Measurements from ENCODE around the gene ADH1A.

The ADH1A gene

DNA sequence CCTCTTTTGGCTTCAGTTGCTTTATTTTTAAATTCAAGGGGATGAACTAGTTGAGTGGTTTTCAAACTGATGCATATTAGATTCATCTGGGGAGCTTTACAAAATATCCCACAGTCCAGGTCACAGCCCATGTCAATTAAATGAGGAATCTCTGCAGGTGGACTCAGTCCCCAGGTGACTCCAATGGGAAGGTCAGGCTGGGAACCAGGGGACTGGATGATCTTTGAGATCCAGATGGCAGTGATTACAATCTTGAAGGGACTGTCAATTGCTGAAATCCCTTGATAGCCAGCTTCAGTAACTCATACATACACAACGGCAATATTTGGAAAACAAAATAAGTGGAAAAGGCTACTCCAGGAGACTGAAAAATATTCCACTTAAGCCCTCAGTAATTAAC, 23.4 kb upstream of the ADH1A start:
- Histone ChIP-seq H3K4me2 (ENCODE audit: low read depth, low read length, poor library complexity, severe bottlenecking) (no peak overlapping the region), H3K27ac (ENCODE audit: low read depth, low read length) (no peak overlapping the region), H3K4me3 (ENCODE audit: insufficient read depth, low read length, poor library complexity, severe bottlenecking) (no peak overlapping the region), H2AFZ (ENCODE audit: low read depth, low read length, severe bottlenecking) (no peak overlapping the region), H3K9me2 (replicated peaks; ENCODE audit: insufficient read depth, low read length) (no peaks in the 10 kb centered on the region), H3K36me3 (ENCODE audit: low read length) (no peaks in the 10 kb centered on the region), H3K79me2 (ENCODE audit: insufficient read depth, low read length) (no peaks in the 10 kb centered on the region), H3K27me3 (ENCODE audit: low read length) (no peaks in the 10 kb centered on the region), H3F3A (ENCODE audit: insufficient read depth) (no peaks in the 10 kb centered on the region), H3K9me3 (ENCODE audit: insufficient read depth, low read length) (no peaks in the 10 kb centered on the region), H4K20me1 (ENCODE audit: low read depth, low read length) (no peaks in the 10 kb centered on the region), H3K9ac (ENCODE audit: low read length) (no peak overlapping the region)
- TF ChIP-seq, protein P1, sequence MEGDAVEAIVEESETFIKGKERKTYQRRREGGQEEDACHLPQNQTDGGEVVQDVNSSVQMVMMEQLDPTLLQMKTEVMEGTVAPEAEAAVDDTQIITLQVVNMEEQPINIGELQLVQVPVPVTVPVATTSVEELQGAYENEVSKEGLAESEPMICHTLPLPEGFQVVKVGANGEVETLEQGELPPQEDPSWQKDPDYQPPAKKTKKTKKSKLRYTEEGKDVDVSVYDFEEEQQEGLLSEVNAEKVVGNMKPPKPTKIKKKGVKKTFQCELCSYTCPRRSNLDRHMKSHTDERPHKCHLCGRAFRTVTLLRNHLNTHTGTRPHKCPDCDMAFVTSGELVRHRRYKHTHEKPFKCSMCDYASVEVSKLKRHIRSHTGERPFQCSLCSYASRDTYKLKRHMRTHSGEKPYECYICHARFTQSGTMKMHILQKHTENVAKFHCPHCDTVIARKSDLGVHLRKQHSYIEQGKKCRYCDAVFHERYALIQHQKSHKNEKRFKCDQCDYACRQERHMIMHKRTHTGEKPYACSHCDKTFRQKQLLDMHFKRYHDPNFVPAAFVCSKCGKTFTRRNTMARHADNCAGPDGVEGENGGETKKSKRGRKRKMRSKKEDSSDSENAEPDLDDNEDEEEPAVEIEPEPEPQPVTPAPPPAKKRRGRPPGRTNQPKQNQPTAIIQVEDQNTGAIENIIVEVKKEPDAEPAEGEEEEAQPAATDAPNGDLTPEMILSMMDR (IDR thresholded peaks at IDR 0.05; ENCODE audit: insufficient read depth, low read length, poor library complexity, severe bottlenecking): no peak
- no peak for TF ChIP-seq EZH2phosphoT487 (conservative IDR thresholded peaks at IDR 0.05; ENCODE audit: low read length)

DNA sequence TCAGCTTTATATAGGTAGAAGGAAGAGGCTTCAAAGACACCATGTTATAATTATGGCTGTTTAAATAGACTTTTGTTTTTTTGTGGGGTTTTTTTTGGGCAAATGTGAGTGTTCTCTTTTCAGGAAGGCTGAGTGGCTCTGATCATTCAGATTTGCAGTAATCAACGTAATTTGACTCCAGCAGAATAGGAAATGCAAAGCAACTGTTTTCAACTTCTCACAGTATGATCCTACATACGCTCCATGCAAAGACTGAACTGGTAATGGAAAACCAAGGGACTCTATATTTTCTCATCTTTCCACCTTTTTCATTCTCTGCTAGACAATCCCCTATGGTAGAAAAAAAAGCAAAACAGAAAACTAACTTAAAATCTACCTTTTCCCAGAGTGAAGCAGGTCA, 19.6 kb upstream of the ADH1A start:
- H3K27me3 ChIP-seq (ENCODE audit: low read length): no peaks in the 10 kb centered on the region
- no peak overlapping the region for H3K27ac ChIP-seq (ENCODE audit: low read depth, low read length)
- no peaks in the 10 kb centered on the region for H4K20me1 ChIP-seq (ENCODE audit: low read depth, low read length)
- TF ChIP-seq EZH2phosphoT487 (conservative IDR thresholded peaks at IDR 0.05; ENCODE audit: low read length): no peak
- TF ChIP-seq, protein P1 (IDR thresholded peaks at IDR 0.05; ENCODE audit: insufficient read depth, low read length, poor library complexity, severe bottlenecking): no peak
- no peaks in the 10 kb centered on the region for H3F3A ChIP-seq (ENCODE audit: insufficient read depth)
- H3K36me3 ChIP-seq (ENCODE audit: low read length): no peaks in the 10 kb centered on the region
- H3K79me2 ChIP-seq (ENCODE audit: insufficient read depth, low read length): no peaks in the 10 kb centered on the region
- no peak overlapping the region for H2AFZ ChIP-seq (ENCODE audit: low read depth, low read length, severe bottlenecking)
- no peaks in the 10 kb centered on the region for H3K9me2 ChIP-seq (replicated peaks; ENCODE audit: insufficient read depth, low read length)
- no peak overlapping the region for H3K4me2 ChIP-seq (ENCODE audit: low read depth, low read length, poor library complexity, severe bottlenecking)
- no peak overlapping the region for H3K4me3 ChIP-seq (ENCODE audit: insufficient read depth, low read length, poor library complexity, severe bottlenecking)
- no peak overlapping the region for H3K9ac ChIP-seq (ENCODE audit: low read length)
- H3K9me3 ChIP-seq (ENCODE audit: insufficient read depth, low read length): no peaks in the 10 kb centered on the region

DNA sequence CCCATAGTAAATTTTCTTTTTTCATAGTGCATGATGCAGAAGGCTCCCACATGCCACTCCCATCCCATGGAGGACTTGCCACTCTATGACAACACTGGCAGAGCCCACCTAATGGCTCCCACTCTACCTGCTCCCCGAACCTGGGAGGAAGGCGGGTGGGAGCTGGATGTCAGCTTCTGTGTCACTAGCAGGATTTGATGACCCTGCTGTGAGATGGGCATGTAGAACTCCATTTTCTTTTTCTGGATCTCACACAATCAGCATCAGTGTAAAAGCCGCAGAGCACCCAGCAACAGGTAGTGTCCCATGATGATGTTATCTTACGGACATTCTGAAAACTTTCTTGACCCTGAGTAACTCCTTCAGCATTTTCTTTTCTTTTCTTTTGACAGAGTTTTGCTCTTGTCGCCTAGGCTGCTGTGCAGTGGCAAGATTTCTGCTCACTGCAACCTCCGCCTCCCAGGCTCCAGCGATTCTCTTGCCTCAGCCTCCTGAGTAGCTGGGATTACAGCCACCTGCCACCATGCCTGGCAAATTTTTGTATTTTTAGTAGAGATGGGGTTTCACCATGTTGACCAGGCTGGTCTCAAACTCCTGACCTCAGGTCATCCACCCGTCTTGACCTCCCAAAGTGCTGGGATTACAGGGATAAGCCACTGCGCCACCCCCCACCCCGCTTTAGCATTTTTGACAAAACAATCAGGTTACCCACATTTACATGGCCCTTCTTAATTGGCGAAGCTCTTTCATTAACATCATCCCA, 15.0 kb upstream of the ADH1A start:
- TF ChIP-seq EZH2phosphoT487 (conservative IDR thresholded peaks at IDR 0.05; ENCODE audit: low read length): no peak
- TF ChIP-seq, protein P1 (IDR thresholded peaks at IDR 0.05; ENCODE audit: insufficient read depth, low read length, poor library complexity, severe bottlenecking): no peak
- no peak overlapping the region for H3K4me3 ChIP-seq (ENCODE audit: insufficient read depth, low read length, poor library complexity, severe bottlenecking)
- no peak overlapping the region for H2AFZ ChIP-seq (ENCODE audit: low read depth, low read length, severe bottlenecking)
- no peaks in the 10 kb centered on the region for H4K20me1 ChIP-seq (ENCODE audit: low read depth, low read length)
- no peaks in the 10 kb centered on the region for H3F3A ChIP-seq (ENCODE audit: insufficient read depth)
- no peaks in the 10 kb centered on the region for H3K36me3 ChIP-seq (ENCODE audit: low read length)
- H3K9me2 ChIP-seq (replicated peaks; ENCODE audit: insufficient read depth, low read length): no peaks in the 10 kb centered on the region
- no peak overlapping the region for H3K27ac ChIP-seq (ENCODE audit: low read depth, low read length)
- no peaks in the 10 kb centered on the region for H3K9me3 ChIP-seq (ENCODE audit: insufficient read depth, low read length)
- no peaks in the 10 kb centered on the region for H3K27me3 ChIP-seq (ENCODE audit: low read length)
- no peaks in the 10 kb centered on the region for H3K79me2 ChIP-seq (ENCODE audit: insufficient read depth, low read length)
- no peak overlapping the region for H3K4me2 ChIP-seq (ENCODE audit: low read depth, low read length, poor library complexity, severe bottlenecking)
- H3K9ac ChIP-seq (ENCODE audit: low read length): no peak overlapping the region
